K562 treated with DMSO at 1 percent for 24 hours (cell line): ENCODE measurements around the gene NME9. TPM values are rescaled to one million over a fixed set of nuclear protein-coding genes. Genes with fewer than 3 reads are reported as not detected.

Experiments used
- total RNA-seq: library from RNA; unstranded; fragments of 300-600 nt; gene quantifications from 2 replicates; pipeline ENCODE4 v1.2.3, GENCODE V29; 2022; ENCODE audit warnings: low read depth; ENCODE audit not compliant: insufficient read depth

The NME9 gene, protein sequence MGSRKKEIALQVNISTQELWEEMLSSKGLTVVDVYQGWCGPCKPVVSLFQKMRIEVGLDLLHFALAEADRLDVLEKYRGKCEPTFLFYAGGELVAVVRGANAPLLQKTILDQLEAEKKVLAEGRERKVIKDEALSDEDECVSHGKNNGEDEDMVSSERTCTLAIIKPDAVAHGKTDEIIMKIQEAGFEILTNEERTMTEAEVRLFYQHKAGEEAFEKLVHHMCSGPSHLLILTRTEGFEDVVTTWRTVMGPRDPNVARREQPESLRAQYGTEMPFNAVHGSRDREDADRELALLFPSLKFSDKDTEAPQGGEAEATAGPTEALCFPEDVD
- total RNA-seq: 0.88 TPM in 1 of 2 replicates, not detected in the other

DNA sequence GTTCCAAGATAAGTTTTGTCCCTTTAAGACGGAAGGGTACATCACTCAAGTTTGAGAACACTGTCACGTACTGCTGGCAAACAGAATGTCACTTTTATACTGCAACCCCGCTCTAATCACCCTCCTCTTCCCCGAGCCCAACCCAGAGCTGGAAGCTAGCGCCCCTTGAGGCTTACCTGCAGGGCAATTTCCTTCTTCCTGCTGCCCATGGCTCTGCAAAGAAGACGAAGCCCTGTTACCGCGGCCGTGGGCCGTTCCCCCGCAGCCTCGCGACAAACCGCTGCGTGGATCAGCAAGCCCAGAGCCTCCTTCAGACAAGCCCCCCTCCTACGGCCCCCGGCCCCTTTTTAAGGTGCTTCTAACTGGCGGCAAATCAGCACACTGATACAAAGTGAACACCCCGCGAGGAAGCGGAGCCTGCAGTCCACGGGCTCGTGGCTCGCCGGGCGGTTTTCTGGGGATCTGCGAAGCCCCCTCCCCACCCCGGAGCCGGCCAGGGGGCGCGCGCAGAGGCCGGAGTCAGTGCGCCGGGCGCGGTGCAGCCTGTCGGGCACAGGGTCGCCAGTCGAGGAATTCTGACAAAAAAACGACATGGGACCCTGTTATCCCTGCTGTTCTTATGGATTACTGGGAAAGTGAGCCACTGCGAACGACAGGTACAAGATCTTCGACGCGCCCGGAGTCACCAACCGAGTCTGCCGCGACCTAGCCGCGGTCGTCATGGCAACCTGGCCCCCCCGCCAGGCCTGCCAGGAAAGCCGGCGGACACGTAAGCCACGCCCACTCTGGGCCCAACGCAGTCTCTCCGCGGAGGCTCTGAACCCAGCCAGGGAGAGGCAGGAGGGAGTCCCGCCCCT, at the start of gene NME9:
TSS of gene NME9 (minus strand) at position 725 of the 857 bp plus-strand sequence. CDS start at position 209, 516 bp downstream.

DNA sequence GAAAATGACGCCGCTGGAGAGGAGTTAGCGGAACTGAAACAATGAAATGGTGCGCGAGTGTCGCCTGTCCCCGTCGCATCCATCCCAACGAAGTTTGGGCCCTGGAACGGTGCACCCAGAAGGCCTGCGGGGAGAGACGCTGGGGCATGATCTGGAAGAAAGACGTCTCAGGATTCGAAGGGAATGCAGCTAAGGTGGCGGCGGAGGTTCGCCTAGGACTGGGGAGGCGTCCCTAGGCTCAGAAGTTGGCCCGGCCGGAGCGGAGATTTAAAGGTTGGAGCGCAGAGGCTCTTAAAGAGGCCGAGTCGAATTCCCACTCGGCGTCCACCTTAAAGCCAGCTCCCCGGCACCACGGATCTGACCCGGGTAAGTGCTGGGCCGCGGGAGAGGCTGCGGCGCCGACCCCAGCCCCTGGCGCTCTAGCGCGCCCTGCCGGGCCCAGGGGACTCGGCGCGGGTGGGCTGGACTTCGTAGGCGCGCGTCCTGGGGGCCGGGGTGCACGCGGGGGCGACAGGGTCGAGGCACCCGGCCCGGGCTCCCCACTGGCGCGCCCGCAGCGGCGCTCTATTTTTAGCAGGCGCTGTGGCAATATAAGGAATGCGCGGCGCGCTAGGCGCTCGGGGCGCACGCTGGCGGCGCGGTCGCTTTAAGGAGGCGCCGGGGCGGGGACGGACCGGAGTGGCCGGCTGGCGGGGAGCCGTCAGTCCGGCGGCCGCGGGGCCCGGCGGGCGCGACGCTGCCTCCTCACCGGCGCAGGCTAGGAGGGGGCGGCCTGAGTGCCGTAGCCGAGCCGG, 18.5 kb upstream of the NME9 start, which contains the start of gene MRAS:
TSS of gene MRAS (plus strand) at position 620 of the 794 bp plus-strand sequence. CDS start 24,305 bp downstream, outside the sequence.

Other genes with a start within 250 kb of the NME9 start
- gene DZIP1L, start 214.2 kb downstream of the NME9 start, total RNA-seq: 0.27 and 0.89 TPM in 2 replicates
- not detected in 2 replicates for gene A4GNT, start 197.5 kb downstream of the NME9 start, total RNA-seq
- 8.7 and 11.5 TPM in 2 replicates for gene DBR1, start 154.9 kb downstream of the NME9 start, total RNA-seq
- 8.0 and 12.5 TPM in 2 replicates for gene ARMC8, start 142.6 kb downstream of the NME9 start, total RNA-seq
- gene MRAS, start 18.7 kb upstream of the NME9 start, total RNA-seq: 1.7 and 2.3 TPM in 2 replicates
- gene ESYT3, start 104.8 kb upstream of the NME9 start, total RNA-seq: not detected in 2 replicates